Measurements from ENCODE around the gene COX7A2L. TPM values are rescaled to one million over a fixed set of nuclear protein-coding genes. Genes with fewer than 3 reads are reported as not detected.

Gene COX7A2L
- total and polyA plus RNA-seq, 10 of the 15 experiments (the other 5 are each of a cell fraction or from before 2014, with no cell fraction given) = 134 to 532 (median 222) TPM

GRCh38 chr2:42325609-42326008 lies 35.4 kb downstream of the COX7A2L start (continued):
- no peak for TF ChIP-seq CREM (IDR thresholded peaks at IDR 0.05; ENCODE audit: low read depth)
- TF ChIP-seq IKZF1 (conservative IDR thresholded peaks at IDR 0.05) = no peak
- no peak for TF ChIP-seq ELK1 (IDR thresholded peaks at IDR 0.05; ENCODE audit: low read depth, low read length)
- no peak for TF ChIP-seq E2F8 (IDR thresholded peaks at IDR 0.05; ENCODE audit: low read depth, partially characterized antibody)
- no peak for TF ChIP-seq CEBPZ (IDR thresholded peaks at IDR 0.05; ENCODE audit: low read depth, low read length)

Data from GM12878 (cell line).